KMS-11 (cell line): Measurements from ENCODE around the gene KCNG1.
"Not testable (repeated sequence)": the region's sequence is repeated elsewhere in the genome, so short reads cannot be mapped to it uniquely, and the experiment has no call there.

Experiments
- H2AFZ ChIP-seq: fragments of 200-600 bp; sonication (generic); 2 replicates; pipeline ENCODE4 v1.6.1; 2016; ENCODE audit warnings: antibody characterized with exemption, mixed run types, low read depth
- H3K27ac ChIP-seq: fragments of 200-600 bp; sonication (generic); 2 replicates; pipeline ENCODE4 v1.6.1; 2016; ENCODE audit warnings: mild to moderate bottlenecking, mixed run types
- H3K27me3 ChIP-seq: fragments of 200-600 bp; sonication (generic); 2 replicates; pipeline ENCODE4 v1.6.1; 2017; ENCODE audit warnings: mild to moderate bottlenecking, low read depth, mixed run types, moderate library complexity; ENCODE audit not compliant: insufficient read depth
- H3K36me3 ChIP-seq: fragments of 200-600 bp; sonication (generic); 2 replicates; pipeline ENCODE4 v1.6.1; 2017; ENCODE audit warnings: mild to moderate bottlenecking, mixed run types; ENCODE audit not compliant: insufficient read depth
- H3K4me1 ChIP-seq: fragments of 200-600 bp; sonication (generic); 2 replicates; pipeline ENCODE4 v1.6.1; 2016; ENCODE audit warnings: mild to moderate bottlenecking, low read depth, mixed run types; ENCODE audit not compliant: poor library complexity, severe bottlenecking
- H3K4me2 ChIP-seq: fragments of 200-600 bp; sonication (generic); 2 replicates; pipeline ENCODE4 v1.7.0; 2016; ENCODE audit warnings: mild to moderate bottlenecking, mixed run types
- H3K4me3 ChIP-seq: fragments of 200-600 bp; sonication (generic); IDR thresholded peaks from 2 replicates; pipeline ENCODE4 v1.6.1; 2017; ENCODE audit warnings: low read depth, low read length, mixed read lengths; ENCODE audit not compliant: insufficient read depth
- H3K79me2 ChIP-seq: fragments of 200-600 bp; sonication (generic); 2 replicates; pipeline ENCODE4 v1.6.1; 2016; ENCODE audit warnings: low read depth, mixed run types; ENCODE audit not compliant: insufficient read depth
- H3K9ac ChIP-seq: fragments of 200-600 bp; sonication (generic); 2 replicates; pipeline ENCODE4 v1.6.1; 2016; ENCODE audit warnings: mild to moderate bottlenecking, mixed run types
- H4K20me1 ChIP-seq: fragments of 200-600 bp; sonication (generic); 2 replicates; pipeline ENCODE4 v1.6.1; 2016; ENCODE audit warnings: mild to moderate bottlenecking, mixed run types; ENCODE audit not compliant: insufficient read depth
- CTCF ChIP-seq: fragments of 200-600 bp; sonication (generic); conservative IDR thresholded peaks from 2 replicates; pipeline ENCODE4 v1.6.1; 2017; ENCODE audit warnings: low read depth, mild to moderate bottlenecking, antibody characterized with exemption, low read length, moderate library complexity, mixed read lengths

The KCNG1 gene

DNA sequence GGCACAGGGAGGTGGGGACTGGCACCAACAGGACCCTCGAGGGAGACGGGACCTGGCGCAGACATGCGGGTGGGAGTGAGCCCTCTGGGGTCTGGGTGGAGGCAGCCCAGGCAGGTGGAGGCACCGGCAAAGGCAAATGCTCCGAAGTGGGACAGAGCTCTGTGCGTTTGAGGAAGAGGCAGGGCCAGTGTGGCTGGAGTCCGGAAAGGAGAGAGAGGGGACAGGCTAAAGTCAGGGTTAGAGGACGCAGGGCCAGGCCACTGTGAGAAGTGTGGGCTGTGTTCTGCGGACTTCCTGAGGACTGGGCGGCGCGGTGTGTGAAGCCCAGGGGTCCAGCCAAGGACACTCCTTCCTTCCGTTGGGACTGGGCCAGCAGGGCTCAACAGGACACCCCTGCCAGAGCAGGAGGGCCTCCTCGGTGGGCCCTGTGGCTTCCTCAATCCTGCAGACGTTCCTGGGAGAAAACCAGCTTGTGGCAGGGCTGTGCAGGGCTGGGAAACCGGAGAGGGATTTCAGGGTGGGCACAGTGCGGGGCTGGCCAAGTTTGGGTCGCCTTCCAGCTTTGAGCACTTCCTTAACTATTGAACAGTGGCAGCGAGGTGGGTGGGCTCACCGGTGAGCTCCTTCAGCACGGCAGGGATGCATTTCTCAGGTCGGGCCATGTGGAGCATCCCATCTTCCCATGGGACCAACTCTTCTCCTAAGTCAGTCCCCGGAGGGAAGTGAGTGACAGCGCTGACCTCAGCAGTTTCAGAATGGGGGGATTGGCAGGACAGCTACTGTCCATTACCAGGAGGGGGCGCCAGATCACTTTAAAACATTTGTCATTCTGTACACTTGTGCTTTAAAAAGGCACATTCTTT is 41.8 kb downstream of the KCNG1 start:
- no peak overlapping the region for H2AFZ ChIP-seq
- no peak overlapping the region for H3K27ac ChIP-seq
- no peak overlapping the region for H3K9ac ChIP-seq
- no peaks in the 10 kb centered on the region for H3K79me2 ChIP-seq
- H3K27me3 ChIP-seq: peaks cover 3% of the 10 kb centered on the region; the same call in 1 of the 2 replicates
- TF ChIP-seq CTCF: peak; percentile 97
- H3K36me3 ChIP-seq: no peaks in the 10 kb centered on the region
- peaks cover 4% of the 10 kb centered on the region for H3K4me1 ChIP-seq
- H4K20me1 ChIP-seq: no peaks in the 10 kb centered on the region
- no peak overlapping the region for H3K4me3 ChIP-seq
- no peak overlapping the region; the same call in 1 of the 2 replicates for H3K4me2 ChIP-seq

GRCh38 chr20:50980071-50980681 is 42.7 kb downstream of the KCNG1 start:
- no peak overlapping the region for H3K4me2 ChIP-seq
- H3K36me3 ChIP-seq: no peaks in the 10 kb centered on the region
- no peak overlapping the region for H3K4me3 ChIP-seq
- peaks cover 4% of the 10 kb centered on the region for H3K4me1 ChIP-seq
- no peak overlapping the region for H3K9ac ChIP-seq
- no peaks in the 10 kb centered on the region for H4K20me1 ChIP-seq
- H2AFZ ChIP-seq: no peak overlapping the region
- TF ChIP-seq CTCF: no peak
- H3K79me2 ChIP-seq: no peaks in the 10 kb centered on the region
- no peak overlapping the region for H3K27ac ChIP-seq
- H3K27me3 ChIP-seq: peaks cover 3% of the 10 kb centered on the region; the same call in 1 of the 2 replicates

GRCh38 chr20:50978533-50978932 is 44.4 kb downstream of the KCNG1 start:
- H3K36me3 ChIP-seq, H3K9ac ChIP-seq, H2AFZ ChIP-seq, H3K4me2 ChIP-seq, H3K79me2 ChIP-seq, H3K4me1 ChIP-seq, H3K27ac ChIP-seq, H4K20me1 ChIP-seq, H3K27me3 ChIP-seq, H3K4me3 ChIP-seq: not testable (repeated sequence)

DNA sequence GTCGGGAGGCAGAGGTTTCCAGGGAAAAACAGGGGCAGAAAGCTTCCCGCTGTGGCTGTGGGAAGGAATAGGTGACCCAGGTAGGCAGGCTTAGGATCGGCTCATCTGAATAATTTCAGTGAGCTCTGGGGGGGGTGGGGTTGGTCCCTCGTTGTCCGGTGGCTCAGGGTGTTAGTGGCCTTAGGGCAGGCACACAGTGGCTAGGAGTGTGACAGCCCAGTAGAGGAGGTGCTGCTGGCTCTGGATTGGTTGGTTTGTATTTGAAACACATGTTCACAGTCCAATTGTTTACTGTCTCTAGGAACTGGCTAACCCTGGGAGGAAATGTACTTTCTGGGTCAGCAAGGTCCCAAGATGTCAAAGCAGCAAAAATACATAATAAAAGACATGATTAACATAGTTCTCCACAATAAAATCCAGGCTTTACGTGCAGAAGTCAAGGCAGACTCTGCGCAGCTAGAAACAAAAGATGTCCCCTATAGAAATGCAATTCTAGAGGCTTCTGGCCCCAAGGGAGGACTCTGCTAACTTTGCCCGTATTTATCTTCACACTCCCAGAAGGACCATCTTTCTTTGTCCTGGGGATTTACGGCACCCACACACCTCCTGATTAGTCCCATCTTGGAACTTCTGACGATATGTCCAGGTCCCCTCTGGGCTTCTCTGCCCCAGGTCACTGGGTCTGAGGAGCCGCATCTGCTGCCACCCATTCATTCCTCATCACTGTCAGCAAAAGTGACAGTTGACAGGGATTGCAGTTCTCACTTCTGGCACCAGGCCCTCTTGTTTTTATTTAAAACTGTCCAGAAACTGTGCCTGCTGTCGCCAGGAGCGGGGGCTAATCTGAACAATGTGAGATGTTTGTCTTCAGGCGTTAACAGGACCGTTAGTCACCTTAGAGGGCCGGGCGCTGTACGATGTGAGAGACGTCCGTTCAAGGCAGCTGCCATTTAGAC is 45.6 kb downstream of the KCNG1 start:
- Histone ChIP-seq H4K20me1 (no peaks in the 10 kb centered on the region), H3K27ac (no peak overlapping the region), H3K9ac (no peak overlapping the region), H3K27me3 (peaks cover 3% of the 10 kb centered on the region; the same call in 1 of the 2 replicates), H3K4me2 (no peak overlapping the region), H3K36me3 (no peaks in the 10 kb centered on the region), H3K4me1 (peaks cover 4% of the 10 kb centered on the region), H3K79me2 (no peaks in the 10 kb centered on the region), H3K4me3 (no peak overlapping the region), H2AFZ (no peak overlapping the region)
- no peak for TF ChIP-seq CTCF
